Measurements from ENCODE around the gene WDFY4.

- TF ChIP-seq CTCF (IDR thresholded peaks at IDR 0.05) (no peak), POLR2A (IDR thresholded peaks at IDR 0.05) (no peak), EP300 (IDR thresholded peaks at IDR 0.05) (no peak), POLR2AphosphoS5 (IDR thresholded peaks at IDR 0.05) (no peak)
These were observed 23.2 kb upstream of the WDFY4 start for GRCh38 chr10:48661441-48661840.
